ENCODE data around the gene HIBADH. TPM values are rescaled to one million over a fixed set of nuclear protein-coding genes. Genes with fewer than 3 reads are reported as not detected.

HIBADH gene
- total RNA-seq, 1 donor from 2014 or later: 15.4 TPM

DNA sequence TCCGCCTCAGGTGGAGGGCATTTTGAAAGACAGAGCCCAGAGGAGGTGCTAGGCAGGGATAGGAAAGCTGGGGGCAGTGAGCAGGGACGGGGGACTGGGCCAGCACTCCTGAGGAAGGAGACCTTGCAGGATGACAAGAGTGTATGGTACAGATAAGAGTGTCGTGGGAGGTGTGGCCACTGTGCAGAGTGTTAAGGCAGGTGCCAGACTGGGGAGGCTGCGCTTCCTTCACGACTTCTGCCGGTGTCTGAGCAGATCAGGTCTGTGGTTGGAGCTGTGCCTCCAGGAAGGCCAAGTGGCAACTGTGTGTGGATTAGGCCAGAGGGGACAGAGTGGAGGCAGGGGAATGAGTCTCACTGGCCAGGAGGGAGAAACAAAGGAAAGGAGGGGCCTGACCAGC lies 161.7 kb downstream of the HIBADH start:
- TF ChIP-seq, protein P1, sequence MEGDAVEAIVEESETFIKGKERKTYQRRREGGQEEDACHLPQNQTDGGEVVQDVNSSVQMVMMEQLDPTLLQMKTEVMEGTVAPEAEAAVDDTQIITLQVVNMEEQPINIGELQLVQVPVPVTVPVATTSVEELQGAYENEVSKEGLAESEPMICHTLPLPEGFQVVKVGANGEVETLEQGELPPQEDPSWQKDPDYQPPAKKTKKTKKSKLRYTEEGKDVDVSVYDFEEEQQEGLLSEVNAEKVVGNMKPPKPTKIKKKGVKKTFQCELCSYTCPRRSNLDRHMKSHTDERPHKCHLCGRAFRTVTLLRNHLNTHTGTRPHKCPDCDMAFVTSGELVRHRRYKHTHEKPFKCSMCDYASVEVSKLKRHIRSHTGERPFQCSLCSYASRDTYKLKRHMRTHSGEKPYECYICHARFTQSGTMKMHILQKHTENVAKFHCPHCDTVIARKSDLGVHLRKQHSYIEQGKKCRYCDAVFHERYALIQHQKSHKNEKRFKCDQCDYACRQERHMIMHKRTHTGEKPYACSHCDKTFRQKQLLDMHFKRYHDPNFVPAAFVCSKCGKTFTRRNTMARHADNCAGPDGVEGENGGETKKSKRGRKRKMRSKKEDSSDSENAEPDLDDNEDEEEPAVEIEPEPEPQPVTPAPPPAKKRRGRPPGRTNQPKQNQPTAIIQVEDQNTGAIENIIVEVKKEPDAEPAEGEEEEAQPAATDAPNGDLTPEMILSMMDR (IDR thresholded peaks at IDR 0.05; ENCODE audit: unreplicated experiment): no peak
- H3K4me1 Mint-ChIP-seq (ENCODE audit: unreplicated experiment): no peaks in the 10 kb centered on the region
- DNase-seq (ENCODE audit: low spot score): no peak
- peaks cover 3% of the 10 kb centered on the region for H3K27me3 Mint-ChIP-seq (ENCODE audit: unreplicated experiment)
- H3K27ac Mint-ChIP-seq (ENCODE audit: unreplicated experiment): no peak overlapping the region
- H3K36me3 Mint-ChIP-seq (ENCODE audit: low read depth, unreplicated experiment): no peaks in the 10 kb centered on the region
- H3K9me3 Mint-ChIP-seq (ENCODE audit: unreplicated experiment): no peaks in the 10 kb centered on the region
- H3K4me3 Mint-ChIP-seq (ENCODE audit: unreplicated experiment): no peak overlapping the region

DNA sequence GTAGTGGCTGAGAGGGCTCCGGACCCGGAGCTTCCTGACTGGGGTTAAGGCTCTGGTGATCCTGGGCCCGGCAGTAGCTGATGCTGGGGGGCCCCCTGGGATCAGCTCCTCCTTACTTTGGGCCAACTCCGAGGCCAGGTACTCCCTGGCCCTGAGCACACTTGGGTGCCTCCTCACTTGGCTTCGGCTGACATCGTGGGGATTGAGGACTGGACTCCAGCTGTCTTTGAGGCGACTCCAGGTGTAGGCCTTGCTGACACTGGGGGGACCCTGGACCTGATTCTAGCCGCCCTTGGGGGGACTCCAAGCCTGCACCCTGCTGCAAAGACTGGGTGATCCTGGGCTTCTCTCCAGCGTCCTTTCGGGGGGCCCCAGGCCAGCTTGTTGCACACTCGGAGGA lies 170.5 kb downstream of the HIBADH start:
- DNase-seq (ENCODE audit: low spot score): no peak
- TF ChIP-seq, protein P1 (IDR thresholded peaks at IDR 0.05; ENCODE audit: unreplicated experiment): no peak
- Mint-ChIP-seq H3K36me3 (ENCODE audit: low read depth, unreplicated experiment) (no peaks in the 10 kb centered on the region), H3K27ac (ENCODE audit: unreplicated experiment) (no peak overlapping the region), H3K4me1 (ENCODE audit: unreplicated experiment) (no peaks in the 10 kb centered on the region), H3K4me3 (ENCODE audit: unreplicated experiment) (no peak overlapping the region), H3K27me3 (ENCODE audit: unreplicated experiment) (peaks cover 3% of the 10 kb centered on the region), H3K9me3 (ENCODE audit: unreplicated experiment) (no peaks in the 10 kb centered on the region)

DNA sequence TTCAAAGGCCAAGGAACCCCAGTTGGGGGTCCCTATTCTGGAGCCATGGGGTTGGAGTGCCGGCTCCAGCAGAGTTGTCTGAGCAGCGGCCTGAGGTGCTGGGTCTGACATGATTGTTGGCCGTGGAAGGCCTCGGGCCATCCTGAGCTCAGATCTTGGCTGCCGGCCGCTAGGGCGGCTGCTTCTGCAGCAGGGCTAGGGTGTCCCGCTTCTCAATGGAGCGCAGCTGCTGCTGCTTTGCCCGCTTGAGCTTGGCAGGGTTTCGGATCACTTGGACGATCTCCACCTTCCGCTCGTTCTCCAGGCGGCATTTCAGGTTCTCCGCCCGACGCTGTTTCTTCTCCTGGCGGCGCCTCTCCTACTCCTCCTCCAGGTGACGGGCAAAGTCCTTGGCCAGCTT lies 171.1 kb downstream of the HIBADH start:
- TF ChIP-seq, protein P1 (IDR thresholded peaks at IDR 0.05; ENCODE audit: unreplicated experiment): no peak
- H3K4me3 Mint-ChIP-seq (ENCODE audit: unreplicated experiment): no peak overlapping the region
- no peaks in the 10 kb centered on the region for H3K9me3 Mint-ChIP-seq (ENCODE audit: unreplicated experiment)
- no peaks in the 10 kb centered on the region for H3K36me3 Mint-ChIP-seq (ENCODE audit: low read depth, unreplicated experiment)
- no peaks in the 10 kb centered on the region for H3K4me1 Mint-ChIP-seq (ENCODE audit: unreplicated experiment)
- no peak overlapping the region for H3K27ac Mint-ChIP-seq (ENCODE audit: unreplicated experiment)
- DNase-seq (ENCODE audit: low spot score): no peak
- H3K27me3 Mint-ChIP-seq (ENCODE audit: unreplicated experiment): peaks cover 3% of the 10 kb centered on the region

DNA sequence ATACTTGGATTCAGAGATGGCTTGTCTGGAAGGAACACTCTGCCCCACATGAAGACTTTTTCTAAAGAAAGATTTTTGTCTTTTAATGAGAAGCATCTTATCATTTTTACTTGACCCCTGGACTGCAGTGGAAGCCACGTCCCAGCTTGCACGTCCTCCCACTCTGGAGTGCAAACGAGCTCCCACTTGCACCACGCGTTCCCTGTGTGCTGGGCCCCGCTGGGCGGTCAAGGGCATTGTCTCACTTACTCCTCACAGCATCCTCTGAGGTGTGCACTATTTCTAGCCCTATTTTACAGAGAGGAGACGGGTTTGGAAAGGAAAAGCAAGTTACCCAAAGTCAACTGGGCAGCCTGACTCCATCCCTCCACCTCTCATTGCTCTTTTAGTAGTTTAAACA lies 175.2 kb downstream of the HIBADH start:
- Mint-ChIP-seq H3K27ac (ENCODE audit: unreplicated experiment) (no peak overlapping the region), H3K4me1 (ENCODE audit: unreplicated experiment) (no peaks in the 10 kb centered on the region), H3K9me3 (ENCODE audit: unreplicated experiment) (no peaks in the 10 kb centered on the region), H3K4me3 (ENCODE audit: unreplicated experiment) (no peak overlapping the region), H3K27me3 (ENCODE audit: unreplicated experiment) (no peaks in the 10 kb centered on the region), H3K36me3 (ENCODE audit: low read depth, unreplicated experiment) (no peaks in the 10 kb centered on the region)
- DNase-seq (ENCODE audit: low spot score): no peak
- TF ChIP-seq, protein P1 (IDR thresholded peaks at IDR 0.05; ENCODE audit: unreplicated experiment): no peak

DNA sequence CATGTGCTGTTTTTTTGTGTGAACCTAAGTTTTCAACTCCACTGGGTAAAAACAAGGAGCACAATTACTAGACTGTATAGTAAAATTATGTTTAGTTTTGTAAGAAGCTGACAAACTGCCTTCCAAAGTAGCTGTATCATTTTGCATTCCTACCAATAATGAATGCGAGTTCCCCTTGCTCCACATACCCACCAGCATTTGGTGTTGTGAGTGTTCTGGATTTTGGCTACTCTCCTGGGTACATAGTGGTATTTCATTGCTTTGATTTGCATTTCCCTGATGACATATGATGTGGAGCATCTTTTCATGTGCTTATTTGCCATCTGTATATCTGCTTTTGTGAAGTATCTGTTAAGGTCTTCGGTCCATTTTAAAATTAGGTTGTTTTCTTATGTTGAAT lies 178.2 kb downstream of the HIBADH start:
- no peak for DNase-seq (ENCODE audit: low spot score)
- Mint-ChIP-seq H3K27me3 (ENCODE audit: unreplicated experiment) (no peaks in the 10 kb centered on the region), H3K4me3 (ENCODE audit: unreplicated experiment) (no peak overlapping the region), H3K9me3 (ENCODE audit: unreplicated experiment) (no peaks in the 10 kb centered on the region), H3K36me3 (ENCODE audit: low read depth, unreplicated experiment) (no peaks in the 10 kb centered on the region), H3K27ac (ENCODE audit: unreplicated experiment) (no peak overlapping the region), H3K4me1 (ENCODE audit: unreplicated experiment) (no peaks in the 10 kb centered on the region)
- TF ChIP-seq, protein P1 (IDR thresholded peaks at IDR 0.05; ENCODE audit: unreplicated experiment): no peak

All from endothelial cell (in vitro differentiated cells).